ENCODE data around the gene ILF2.

GRCh38 chr1:153698020-153698922 lies 27.5 kb upstream of the ILF2 start:
- TF ChIP-seq CTCF (conservative IDR thresholded peaks at IDR 0.05; ENCODE audit: low read depth, low read length) = no peak
- TF ChIP-seq EZH2 (IDR thresholded peaks at IDR 0.05; ENCODE audit: borderline replicate concordance, low read depth, low read length, poor library complexity, severe bottlenecking) = no peak

All from A673 (cell line).